Measurements from ENCODE around the gene SMARCA2. TPM values are rescaled to one million over a fixed set of nuclear protein-coding genes. Genes with fewer than 3 reads are reported as not detected.

SMARCA2 gene
- total RNA-seq, 1 donor from 2014 or later, result 4.2 TPM

- H3K4me3 ChIP-seq, result no peak overlapping the region
- no peak overlapping the region for H3K27ac ChIP-seq
- no peaks in the 10 kb centered on the region for H3K36me3 ChIP-seq
- peaks cover 86% of the 10 kb centered on the region for H3K27me3 ChIP-seq
- H3K4me2 ChIP-seq, result peak overlapping the region; percentile 92
- no peaks in the 10 kb centered on the region for H3K79me2 ChIP-seq (ENCODE audit: low read depth)
- H3K9ac ChIP-seq, result no peak overlapping the region
- no peak overlapping the region for H3K27ac Mint-ChIP-seq
- peaks cover 16% of the 10 kb centered on the region for H4K20me1 ChIP-seq (ENCODE audit: low read depth)
- no peaks in the 10 kb centered on the region for H3F3A ChIP-seq (ENCODE audit: low read depth)
- H3K4me1 ChIP-seq, result peaks cover 24% of the 10 kb centered on the region
- no peak overlapping the region for H2AFZ ChIP-seq (replicated peaks)
- DNase-seq (ENCODE audit: low spot score), result peak; percentile 72
- no peaks in the 10 kb centered on the region for H3K9me3 Mint-ChIP-seq
- H3K4me3 Mint-ChIP-seq, result peak overlapping the region; percentile 93
- peaks cover 32% of the 10 kb centered on the region for H3K27me3 Mint-ChIP-seq (ENCODE audit: insufficient read depth, low read depth)
- H3K4me1 Mint-ChIP-seq, result peaks cover 14% of the 10 kb centered on the region
- H3K9me3 ChIP-seq (ENCODE audit: low read depth), result no peaks in the 10 kb centered on the region
- H3K36me3 Mint-ChIP-seq, result no peaks in the 10 kb centered on the region
- TF ChIP-seq EZH2phosphoT487 (IDR thresholded peaks at IDR 0.05) (no peak), EZH2 (IDR thresholded peaks at IDR 0.05) (no peak), CTCF (IDR thresholded peaks at IDR 0.05) (no peak)
Observed at GRCh38 chr9:2018764-2019558, 3.8 kb downstream of the SMARCA2 start.

DNA sequence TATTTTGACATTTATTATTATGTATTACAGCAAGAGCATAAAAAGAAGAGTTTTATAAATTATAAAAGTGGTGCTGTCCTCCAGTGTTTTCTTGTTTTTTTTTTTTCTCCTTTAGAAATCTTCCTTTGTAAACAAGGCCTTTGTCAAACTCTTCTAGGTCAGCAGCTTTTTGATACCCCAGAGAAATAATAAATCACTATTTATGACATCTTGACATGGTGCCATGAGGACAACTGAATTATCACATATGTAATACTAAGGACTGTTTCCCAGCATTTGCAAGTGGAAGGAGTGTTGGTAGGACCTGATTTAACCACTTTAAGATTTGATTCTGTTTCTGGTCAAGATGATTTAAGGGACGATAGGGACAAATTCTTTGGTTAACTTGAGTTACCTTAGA, 4.6 kb downstream of the SMARCA2 start:
- no peaks in the 10 kb centered on the region for H3K9me3 Mint-ChIP-seq
- H3K79me2 ChIP-seq (ENCODE audit: low read depth), result no peaks in the 10 kb centered on the region
- H3K36me3 Mint-ChIP-seq, result no peaks in the 10 kb centered on the region
- no peak overlapping the region for H3K4me3 Mint-ChIP-seq
- H3K4me2 ChIP-seq, result no peak overlapping the region
- no peak overlapping the region for H3K27ac Mint-ChIP-seq
- peaks cover 16% of the 10 kb centered on the region for H4K20me1 ChIP-seq (ENCODE audit: low read depth)
- H2AFZ ChIP-seq (replicated peaks), result no peak overlapping the region
- H3K9ac ChIP-seq, result no peak overlapping the region
- H3K27me3 ChIP-seq, result peaks cover 79% of the 10 kb centered on the region
- H3F3A ChIP-seq (ENCODE audit: low read depth), result no peaks in the 10 kb centered on the region
- no peaks in the 10 kb centered on the region for H3K36me3 ChIP-seq
- DNase-seq (ENCODE audit: low spot score), result no peak
- H3K27ac ChIP-seq, result no peak overlapping the region
- H3K9me3 ChIP-seq (ENCODE audit: low read depth), result no peaks in the 10 kb centered on the region
- no peak for TF ChIP-seq CTCF (IDR thresholded peaks at IDR 0.05)
- TF ChIP-seq EZH2phosphoT487 (IDR thresholded peaks at IDR 0.05), result no peak
- no peak for TF ChIP-seq EZH2 (IDR thresholded peaks at IDR 0.05)
- H3K4me1 Mint-ChIP-seq, result peaks cover 20% of the 10 kb centered on the region
- peaks cover 28% of the 10 kb centered on the region for H3K27me3 Mint-ChIP-seq (ENCODE audit: insufficient read depth, low read depth)
- H3K4me1 ChIP-seq, result peaks cover 20% of the 10 kb centered on the region
- no peak overlapping the region for H3K4me3 ChIP-seq

GRCh38 chr9:2021731-2022130, 6.6 kb downstream of the SMARCA2 start:
- H3K4me2 ChIP-seq, result no peak overlapping the region
- Mint-ChIP-seq H3K36me3 (no peaks in the 10 kb centered on the region), H3K4me1 (peaks cover 28% of the 10 kb centered on the region), H3K27me3 (ENCODE audit: insufficient read depth, low read depth) (peaks cover 23% of the 10 kb centered on the region), H3K4me3 (no peak overlapping the region), H3K27ac (no peak overlapping the region), H3K9me3 (no peaks in the 10 kb centered on the region)
- no peaks in the 10 kb centered on the region for H3K36me3 ChIP-seq
- H2AFZ ChIP-seq (replicated peaks), result no peak overlapping the region
- no peaks in the 10 kb centered on the region for H3F3A ChIP-seq (ENCODE audit: low read depth)
- H4K20me1 ChIP-seq (ENCODE audit: low read depth), result peaks cover 11% of the 10 kb centered on the region
- no peak overlapping the region for H3K4me3 ChIP-seq
- no peak for DNase-seq (ENCODE audit: low spot score)
- H3K9ac ChIP-seq, result no peak overlapping the region
- H3K27ac ChIP-seq, result no peak overlapping the region
- peaks cover 59% of the 10 kb centered on the region for H3K27me3 ChIP-seq
- TF ChIP-seq EZH2 (IDR thresholded peaks at IDR 0.05), result no peak
- TF ChIP-seq CTCF (IDR thresholded peaks at IDR 0.05), result no peak
- no peak for TF ChIP-seq EZH2phosphoT487 (IDR thresholded peaks at IDR 0.05)
- H3K79me2 ChIP-seq (ENCODE audit: low read depth), result no peaks in the 10 kb centered on the region
- no peaks in the 10 kb centered on the region for H3K9me3 ChIP-seq (ENCODE audit: low read depth)
- H3K4me1 ChIP-seq, result peaks cover 20% of the 10 kb centered on the region
